Erythroblast (primary cell): ENCODE measurements around the gene SMG9.

Experiments used
- GATA1 ChIP-seq: IDR thresholded peaks from 2 replicates; pipeline ENCODE4 v1.6.1; 2011; ENCODE audit warnings: low read depth, mild to moderate bottlenecking, control low read depth, low read length, moderate library complexity
- POLR2A ChIP-seq: IDR thresholded peaks from 2 replicates; pipeline ENCODE4 v1.6.1; 2011; ENCODE audit warnings: mild to moderate bottlenecking, low read length

DNA sequence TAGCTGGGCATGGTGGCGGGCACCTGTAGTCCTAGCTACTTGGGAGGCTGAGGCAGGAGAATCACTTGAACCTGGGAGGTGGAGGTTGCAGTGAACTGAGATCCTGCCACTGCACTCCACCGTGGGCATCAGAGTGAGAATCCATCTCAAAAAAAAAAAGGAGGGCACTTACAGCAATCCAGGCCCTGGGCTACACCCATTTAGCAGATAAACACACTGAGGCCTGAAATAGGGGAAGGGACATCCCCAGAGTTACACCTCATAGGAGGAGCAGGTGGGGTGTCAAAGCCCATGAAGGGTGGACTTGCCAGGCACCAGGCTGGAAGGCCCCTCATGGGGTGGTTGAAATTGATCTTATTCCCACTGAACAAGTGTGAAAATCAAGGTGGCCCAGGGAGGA is 70.9 kb downstream of the SMG9 start:
- TF ChIP-seq POLR2A = no peak
- TF ChIP-seq GATA1 = no peak
